CD4-positive, alpha-beta T cell treated with Interleukin-17A for 4 hours (primary cell): ENCODE results near the gene TNFAIP6.
"Not testable (repeated sequence)": the region's sequence is repeated elsewhere in the genome, so short reads cannot be mapped to it uniquely, and the experiment has no call there.

Experiments
- DNase-seq: peaks from one replicate; pipeline ENCODE4 v3.0.0-alpha.2; 2020; ENCODE audit warnings: mixed read lengths

The TNFAIP6 gene

GRCh38 chr2:151361674-151362370, 4.4 kb downstream of the TNFAIP6 start:
- no peak for DNase-seq

GRCh38 chr2:151363709-151364108, 6.3 kb downstream of the TNFAIP6 start:
- no peak for DNase-seq

GRCh38 chr2:151367571-151367970, 10.2 kb downstream of the TNFAIP6 start:
- DNase-seq: no peak

- no peak for DNase-seq
Measured at GRCh38 chr2:151374436-151374835, 17.0 kb downstream of the TNFAIP6 start.

GRCh38 chr2:151379169-151379568, 21.8 kb downstream of the TNFAIP6 start:
- DNase-seq: no peak

- DNase-seq: no peak
Measured at GRCh38 chr2:151380580-151381235, 23.3 kb downstream of the TNFAIP6 start.

GRCh38 chr2:151381266-151381665, 23.9 kb downstream of the TNFAIP6 start:
- no peak for DNase-seq

- no peak for DNase-seq
Measured at GRCh38 chr2:151388011-151388410, 30.6 kb downstream of the TNFAIP6 start.

- DNase-seq: no peak
Measured at GRCh38 chr2:151391436-151391835, 34.0 kb downstream of the TNFAIP6 start.

GRCh38 chr2:151394509-151394908, 37.1 kb downstream of the TNFAIP6 start:
- DNase-seq: no peak

- no peak for DNase-seq
Measured at GRCh38 chr2:151395509-151396374, 38.4 kb downstream of the TNFAIP6 start.

- no peak for DNase-seq
Measured at GRCh38 chr2:151399981-151400380, 42.6 kb downstream of the TNFAIP6 start.

- DNase-seq: no peak
Measured at GRCh38 chr2:151401149-151401548, 43.8 kb downstream of the TNFAIP6 start.

GRCh38 chr2:151403914-151404313, 46.5 kb downstream of the TNFAIP6 start:
- DNase-seq: no peak

- no peak for DNase-seq
Measured at GRCh38 chr2:151405376-151405775, 48.0 kb downstream of the TNFAIP6 start.

- no peak for DNase-seq
Measured at GRCh38 chr2:151407281-151407680, 49.9 kb downstream of the TNFAIP6 start.

GRCh38 chr2:151408788-151409600, 51.6 kb downstream of the TNFAIP6 start:
- no peak for DNase-seq

- DNase-seq: peak; percentile 83
Measured at GRCh38 chr2:151409601-151410484, 52.5 kb downstream of the TNFAIP6 start, which contains the start of gene RIF1. Gene RIF1, plus strand, starts transcription at chr2:151409902. Its CDS starts 522 bp downstream, at chr2:151410424.

GRCh38 chr2:151410485-151410834, 53.1 kb downstream of the TNFAIP6 start:
- peak; percentile 64 for DNase-seq

GRCh38 chr2:151417650-151418049, 60.3 kb downstream of the TNFAIP6 start:
- no peak for DNase-seq

- not testable (repeated sequence) for DNase-seq
Measured at GRCh38 chr2:151421681-151422080, 64.3 kb downstream of the TNFAIP6 start.
